ENCODE data around the gene ZNF678. TPM values are rescaled to one million over a fixed set of nuclear protein-coding genes. Genes with fewer than 3 reads are reported as not detected.
"Not testable (repeated sequence)": the region's sequence is repeated elsewhere in the genome, so short reads cannot be mapped to it uniquely, and the experiment has no call there.

Gene ZNF678
- total RNA-seq, 1 experiment from 2014 or later, result 11.2 TPM

GRCh38 chr1:227551881-227552280 is 11.5 kb upstream of the ZNF678 start:
- DNase-seq (ENCODE audit: low read depth), result not testable (repeated sequence)

- no peak for DNase-seq (ENCODE audit: low read depth)
Observed at GRCh38 chr1:227556288-227556687, 7.1 kb upstream of the ZNF678 start.

GRCh38 chr1:227557962-227558725 is 5.2 kb upstream of the ZNF678 start:
- no peak for DNase-seq (ENCODE audit: low read depth)

GRCh38 chr1:227558732-227559262 is 4.6 kb upstream of the ZNF678 start:
- no peak for DNase-seq (ENCODE audit: low read depth)

GRCh38 chr1:227559499-227559898 is 3.9 kb upstream of the ZNF678 start:
- DNase-seq (ENCODE audit: low read depth), result no peak

GRCh38 chr1:227559926-227560325 is 3.4 kb upstream of the ZNF678 start:
- no peak for DNase-seq (ENCODE audit: low read depth)

GRCh38 chr1:227560393-227561173 is 2.8 kb upstream of the ZNF678 start:
- DNase-seq (ENCODE audit: low read depth), result no peak

- no peak for DNase-seq (ENCODE audit: low read depth)
Observed at GRCh38 chr1:227561241-227561907, 2.0 kb upstream of the ZNF678 start.

- DNase-seq (ENCODE audit: low read depth), result no peak
Observed at GRCh38 chr1:227562037-227562436, 1.3 kb upstream of the ZNF678 start.

- DNase-seq (ENCODE audit: low read depth), result no peak
Observed at GRCh38 chr1:227562933-227563323, 428 bp upstream of the ZNF678 start.

- DNase-seq (ENCODE audit: low read depth), result no peak
Observed at GRCh38 chr1:227567256-227567655, 3.9 kb downstream of the ZNF678 start.

- DNase-seq (ENCODE audit: low read depth), result no peak
Observed at GRCh38 chr1:227568593-227568992, 5.2 kb downstream of the ZNF678 start.

GRCh38 chr1:227572752-227573151 is 9.4 kb downstream of the ZNF678 start:
- no peak for DNase-seq (ENCODE audit: low read depth)

- DNase-seq (ENCODE audit: low read depth), result no peak
Observed at GRCh38 chr1:227574926-227575325, 11.6 kb downstream of the ZNF678 start.

- DNase-seq (ENCODE audit: low read depth), result no peak
Observed at GRCh38 chr1:227576189-227576588, 12.8 kb downstream of the ZNF678 start.

- DNase-seq (ENCODE audit: low read depth), result no peak
Observed at GRCh38 chr1:227577500-227577899, 14.1 kb downstream of the ZNF678 start.

- DNase-seq (ENCODE audit: low read depth), result no peak
Observed at GRCh38 chr1:227583354-227583753, 20.0 kb downstream of the ZNF678 start.

GRCh38 chr1:227586733-227587132 is 23.4 kb downstream of the ZNF678 start:
- no peak for DNase-seq (ENCODE audit: low read depth)

- no peak for DNase-seq (ENCODE audit: low read depth)
Observed at GRCh38 chr1:227587968-227588367, 24.6 kb downstream of the ZNF678 start.

GRCh38 chr1:227588769-227589168 is 25.4 kb downstream of the ZNF678 start:
- DNase-seq (ENCODE audit: low read depth), result not testable (repeated sequence)

GRCh38 chr1:227589777-227590176 is 26.4 kb downstream of the ZNF678 start:
- not testable (repeated sequence) for DNase-seq (ENCODE audit: low read depth)

GRCh38 chr1:227596222-227596621 is 32.9 kb downstream of the ZNF678 start:
- DNase-seq (ENCODE audit: low read depth), result not testable (repeated sequence)

Measured in RPMI7951 (cell line).